Measurements from ENCODE around the gene FEM1A. TPM values are rescaled to one million over a fixed set of nuclear protein-coding genes. Genes with fewer than 3 reads are reported as not detected.
"Not testable (repeated sequence)": the region's sequence is repeated elsewhere in the genome, so short reads cannot be mapped to it uniquely, and the experiment has no call there.

The FEM1A gene
- total and polyA plus RNA-seq, 2 donors (not counting 3 experiments of a cell fraction or from before 2014, with no cell fraction given), result 5.1 to 11.4 TPM

GRCh38 chr19:4781801-4782200 is 9.7 kb upstream of the FEM1A start:
- Histone ChIP-seq H3K27ac (ENCODE audit: insufficient read depth, low read depth, low read length) (no peak overlapping the region), H3K9me3 (replicated peaks; ENCODE audit: control insufficient read depth, insufficient read depth, low read length) (no peaks in the 10 kb centered on the region), H4K20me1 (replicated peaks; ENCODE audit: control insufficient read depth, extremely low read depth, insufficient read depth, low read length) (no peaks in the 10 kb centered on the region), H3K36me3 (ENCODE audit: control insufficient read depth in 2 of 2, extremely low read depth in 1 of 2, insufficient read depth in 2 of 2, low read length in 2 of 2) (no peaks in the 10 kb centered on the region), H3K4me2 (ENCODE audit: insufficient read depth, low read length) (no peak overlapping the region), H3K79me2 (ENCODE audit: control insufficient read depth, insufficient read depth, low read length) (no peaks in the 10 kb centered on the region), H3K4me3 (replicated peaks in 1 of 3; ENCODE audit: insufficient read depth in 1 of 3, low read depth in 1 of 3, low read length in 3 of 3) (no peak overlapping the region), H3K4me1 (ENCODE audit: control insufficient read depth, extremely low read depth, insufficient read depth, low read length) (no peaks in the 10 kb centered on the region), H3K9me1 (replicated peaks; ENCODE audit: control insufficient read depth, extremely low read depth, insufficient read depth, low read length) (no peaks in the 10 kb centered on the region), H3K9ac (replicated peaks; ENCODE audit: extremely low read depth, insufficient read depth, low read length) (no peak overlapping the region), H2AFZ (ENCODE audit: low read depth, low read length) (no peak overlapping the region), H3K27me3 (ENCODE audit: control insufficient read depth in 2 of 2, insufficient read depth in 2 of 2, low read length in 2 of 2) (no peaks in the 10 kb centered on the region)
- intact Hi-C loops (cut with micrococcal nuclease) (no loop called here), dilution Hi-C loops (cut with MboI; ENCODE audit: extremely low pct_ligation_motif_present, low sequenced_read_pairs) (no loop called here)
- no TSS peak for BruUV-seq (replicated peaks)
- CTCF ChIA-PET, result interaction anchor here (1.4 to 3.6 kb wide), 2 partner anchors 10 to 48 kb away, joined by 3 to 19 read pairs; partner anchors contain the start of gene FEM1A
- no peak for TF ChIP-seq MAX (IDR thresholded peaks at IDR 0.05; ENCODE audit: insufficient read depth, insufficient read length)
- no peak for TF ChIP-seq EZH2 (IDR thresholded peaks at IDR 0.05; ENCODE audit: borderline replicate concordance, low read depth, low read length, severe bottlenecking)
- no peak for FAIRE-seq
- POLR2A ChIA-PET, result no interaction called here
- DNase-seq (ENCODE audit: low read depth, low spot score), result no peak

GRCh38 chr19:4786412-4787016 is 5.0 kb upstream of the FEM1A start:
- DNase-seq (ENCODE audit: low read depth, low spot score); H3K27ac ChIP-seq (ENCODE audit: insufficient read depth, low read depth, low read length); H3K9ac ChIP-seq (replicated peaks; ENCODE audit: extremely low read depth, insufficient read depth, low read length); H3K79me2 ChIP-seq (ENCODE audit: control insufficient read depth, insufficient read depth, low read length); H2AFZ ChIP-seq (ENCODE audit: low read depth, low read length); BruUV-seq (replicated peaks); H4K20me1 ChIP-seq (replicated peaks; ENCODE audit: control insufficient read depth, extremely low read depth, insufficient read depth, low read length); H3K36me3 ChIP-seq (ENCODE audit: control insufficient read depth in 2 of 2, extremely low read depth in 1 of 2, insufficient read depth in 2 of 2, low read length in 2 of 2); H3K9me1 ChIP-seq (replicated peaks; ENCODE audit: control insufficient read depth, extremely low read depth, insufficient read depth, low read length); FAIRE-seq; dilution Hi-C loops (cut with MboI; ENCODE audit: extremely low pct_ligation_motif_present, low sequenced_read_pairs); H3K27me3 ChIP-seq (ENCODE audit: control insufficient read depth in 2 of 2, insufficient read depth in 2 of 2, low read length in 2 of 2); intact Hi-C loops (cut with micrococcal nuclease); POLR2A ChIA-PET; H3K4me3 ChIP-seq (replicated peaks in 1 of 3; ENCODE audit: insufficient read depth in 1 of 3, low read depth in 1 of 3, low read length in 3 of 3); H3K9me3 ChIP-seq (replicated peaks; ENCODE audit: control insufficient read depth, insufficient read depth, low read length); H3K4me1 ChIP-seq (ENCODE audit: control insufficient read depth, extremely low read depth, insufficient read depth, low read length); H3K4me2 ChIP-seq (ENCODE audit: insufficient read depth, low read length): not testable (repeated sequence)
- CTCF ChIA-PET, result interaction anchor here (1.0 kb wide), 1 partner anchor 53 kb away, joined by 4 read pairs; no protein-coding TSS in a partner anchor

GRCh38 chr19:4792019-4792865 is 708 bp downstream of the FEM1A start:
- H3K9me3 ChIP-seq (replicated peaks; ENCODE audit: control insufficient read depth, insufficient read depth, low read length); DNase-seq (ENCODE audit: low read depth, low spot score); H4K20me1 ChIP-seq (replicated peaks; ENCODE audit: control insufficient read depth, extremely low read depth, insufficient read depth, low read length); H3K9me1 ChIP-seq (replicated peaks; ENCODE audit: control insufficient read depth, extremely low read depth, insufficient read depth, low read length); intact Hi-C loops (cut with micrococcal nuclease); FAIRE-seq; H3K27me3 ChIP-seq (ENCODE audit: control insufficient read depth in 2 of 2, insufficient read depth in 2 of 2, low read length in 2 of 2); BruUV-seq (replicated peaks); H3K36me3 ChIP-seq (ENCODE audit: control insufficient read depth in 2 of 2, extremely low read depth in 1 of 2, insufficient read depth in 2 of 2, low read length in 2 of 2); H3K4me1 ChIP-seq (ENCODE audit: control insufficient read depth, extremely low read depth, insufficient read depth, low read length); dilution Hi-C loops (cut with MboI; ENCODE audit: extremely low pct_ligation_motif_present, low sequenced_read_pairs): not testable (repeated sequence)
- H3K79me2 ChIP-seq (ENCODE audit: control insufficient read depth, insufficient read depth, low read length), result peaks cover 47% of the 10 kb centered on the region
- peak overlapping the region; percentile 69 for H3K27ac ChIP-seq (ENCODE audit: insufficient read depth, low read depth, low read length)
- ChIA-PET CTCF (interaction anchor here (1.3 to 5.6 kb wide), 7 partner anchors 11 to 119 kb away, joined by 7 to 362 read pairs (median 10); partner anchors contain the start of gene PLIN3), POLR2A (interaction anchor here (0.7 to 1.1 kb wide), 2 partner anchors 60 to 67 kb away, joined by 3 to 4 read pairs; no protein-coding TSS in a partner anchor)
- H3K4me3 ChIP-seq (replicated peaks in 1 of 3; ENCODE audit: insufficient read depth in 1 of 3, low read depth in 1 of 3, low read length in 3 of 3), result peak overlapping the region; percentile 25 to 88 (median 45)
- peak overlapping the region; percentile 79 for H3K9ac ChIP-seq (replicated peaks; ENCODE audit: extremely low read depth, insufficient read depth, low read length)
- H3K4me2 ChIP-seq (ENCODE audit: insufficient read depth, low read length), result peak overlapping the region; percentile 67
- H2AFZ ChIP-seq (ENCODE audit: low read depth, low read length), result peak overlapping the region; percentile 67

Data from endothelial cell of umbilical vein (primary cell).